ENCODE results near the gene EIF4A3.

The EIF4A3 gene

GRCh38 chr17:80147035-80147822 is at the start of gene EIF4A3:
Gene EIF4A3, minus strand, starts transcription at chr17:80147128. Its CDS starts 167 bp downstream, at chr17:80146961.
- Histone ChIP-seq H3K9ac (ENCODE audit: low read length) (peak within 1 kb of the TSS; percentile 93), H3K4me3 (ENCODE audit: low read length) (peak within 1 kb of the TSS; percentile 77), H3K9me3 (ENCODE audit: control insufficient read depth, low read length) (no peaks in the 10 kb centered on the region), H3K4me1 (ENCODE audit: control insufficient read depth, insufficient read depth, low read length) (peaks cover 9% of the 10 kb centered on the region), H3K27me3 (ENCODE audit: control insufficient read depth, insufficient read depth, low read length) (no peaks in the 10 kb centered on the region), H3K36me3 (ENCODE audit: control insufficient read depth, insufficient read depth, low read length) (no peaks in the 10 kb centered on the region)

DNA sequence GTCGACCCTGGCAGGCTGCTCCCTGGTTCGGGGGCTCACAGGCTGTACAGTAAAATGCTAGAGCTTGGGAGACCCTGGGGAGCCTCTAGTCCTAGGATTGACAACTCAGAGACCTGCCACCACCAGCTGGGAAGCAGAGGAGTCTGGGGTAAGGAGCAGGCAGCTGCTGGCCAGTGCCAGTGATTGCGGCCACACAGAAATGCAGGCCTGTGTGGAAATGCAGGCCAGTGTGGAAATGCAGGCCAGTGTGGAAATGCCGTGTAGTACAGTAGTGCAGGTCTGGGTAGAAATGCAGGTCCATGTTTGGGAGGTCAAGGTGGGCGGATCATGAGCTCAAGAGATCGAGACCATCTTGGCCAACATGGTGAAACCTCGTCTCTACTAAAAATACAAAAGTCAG is 49.7 kb upstream of the EIF4A3 start:
- no peak overlapping the region for H3K4me3 ChIP-seq (ENCODE audit: low read length)
- H3K36me3 ChIP-seq (ENCODE audit: control insufficient read depth, insufficient read depth, low read length) = no peaks in the 10 kb centered on the region

GRCh38 chr17:80195671-80196529 is 49.0 kb upstream of the EIF4A3 start:
- Histone ChIP-seq H3K4me3 (ENCODE audit: low read length) (no peak overlapping the region), H3K9ac (ENCODE audit: low read length) (no peak overlapping the region), H3K36me3 (ENCODE audit: control insufficient read depth, insufficient read depth, low read length) (no peaks in the 10 kb centered on the region), H3K9me3 (ENCODE audit: control insufficient read depth, low read length) (no peaks in the 10 kb centered on the region), H3K4me1 (ENCODE audit: control insufficient read depth, insufficient read depth, low read length) (no peaks in the 10 kb centered on the region), H3K27me3 (ENCODE audit: control insufficient read depth, insufficient read depth, low read length) (peaks cover 10% of the 10 kb centered on the region)

More for the DNA sequence above, 49.7 kb upstream of the EIF4A3 start:
- peaks cover 10% of the 10 kb centered on the region for H3K27me3 ChIP-seq (ENCODE audit: control insufficient read depth, insufficient read depth, low read length)
- no peaks in the 10 kb centered on the region for H3K4me1 ChIP-seq (ENCODE audit: control insufficient read depth, insufficient read depth, low read length)
- H3K9me3 ChIP-seq (ENCODE audit: control insufficient read depth, low read length) = no peaks in the 10 kb centered on the region
- H3K9ac ChIP-seq (ENCODE audit: low read length) = no peak overlapping the region

- H3K9me3 ChIP-seq (ENCODE audit: control insufficient read depth, low read length) = no peaks in the 10 kb centered on the region
- H3K36me3 ChIP-seq (ENCODE audit: control insufficient read depth, insufficient read depth, low read length) = no peaks in the 10 kb centered on the region
- no peak overlapping the region for H3K9ac ChIP-seq (ENCODE audit: low read length)
- H3K4me3 ChIP-seq (ENCODE audit: low read length) = no peak overlapping the region
- no peaks in the 10 kb centered on the region for H3K4me1 ChIP-seq (ENCODE audit: control insufficient read depth, insufficient read depth, low read length)
- H3K27me3 ChIP-seq (ENCODE audit: control insufficient read depth, insufficient read depth, low read length) = peaks cover 10% of the 10 kb centered on the region
Measured at GRCh38 chr17:80195141-80195540, 48.2 kb upstream of the EIF4A3 start.

GRCh38 chr17:80191865-80192661 is 45.1 kb upstream of the EIF4A3 start:
- H3K9ac ChIP-seq (ENCODE audit: low read length) = no peak overlapping the region
- no peak overlapping the region for H3K4me3 ChIP-seq (ENCODE audit: low read length)
- H3K36me3 ChIP-seq (ENCODE audit: control insufficient read depth, insufficient read depth, low read length) = no peaks in the 10 kb centered on the region
- H3K27me3 ChIP-seq (ENCODE audit: control insufficient read depth, insufficient read depth, low read length) = peaks cover 10% of the 10 kb centered on the region
- no peaks in the 10 kb centered on the region for H3K9me3 ChIP-seq (ENCODE audit: control insufficient read depth, low read length)
- peaks cover 12% of the 10 kb centered on the region for H3K4me1 ChIP-seq (ENCODE audit: control insufficient read depth, insufficient read depth, low read length)

GRCh38 chr17:80191192-80191591 is 44.3 kb upstream of the EIF4A3 start:
- Histone ChIP-seq H3K9me3 (ENCODE audit: control insufficient read depth, low read length) (no peaks in the 10 kb centered on the region), H3K9ac (ENCODE audit: low read length) (no peak overlapping the region), H3K27me3 (ENCODE audit: control insufficient read depth, insufficient read depth, low read length) (peaks cover 10% of the 10 kb centered on the region), H3K4me1 (ENCODE audit: control insufficient read depth, insufficient read depth, low read length) (peaks cover 14% of the 10 kb centered on the region), H3K4me3 (ENCODE audit: low read length) (no peak overlapping the region), H3K36me3 (ENCODE audit: control insufficient read depth, insufficient read depth, low read length) (no peaks in the 10 kb centered on the region)

DNA sequence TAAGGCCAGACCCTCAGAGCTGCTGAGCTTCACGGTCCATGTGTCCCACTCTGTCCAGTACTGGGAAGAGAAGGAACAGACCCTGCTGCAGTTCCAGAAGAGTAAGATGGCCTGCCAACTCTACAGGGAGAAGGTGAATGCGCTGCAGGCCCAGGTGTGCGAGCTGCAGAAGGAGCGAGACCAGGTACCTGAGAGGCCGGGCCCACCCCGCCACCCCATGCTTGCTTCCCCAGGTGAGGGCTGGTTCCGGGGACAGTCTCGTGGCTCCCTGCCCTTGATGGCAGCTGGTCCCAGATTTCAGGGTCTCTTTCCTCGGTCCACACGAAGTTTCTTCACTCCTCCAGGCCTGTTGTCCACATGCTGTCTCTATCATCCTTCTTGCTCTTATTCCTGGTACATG is 43.8 kb upstream of the EIF4A3 start:
- Histone ChIP-seq H3K9ac (ENCODE audit: low read length) (no peak overlapping the region), H3K4me3 (ENCODE audit: low read length) (no peak overlapping the region), H3K4me1 (ENCODE audit: control insufficient read depth, insufficient read depth, low read length) (peaks cover 14% of the 10 kb centered on the region), H3K36me3 (ENCODE audit: control insufficient read depth, insufficient read depth, low read length) (no peaks in the 10 kb centered on the region), H3K27me3 (ENCODE audit: control insufficient read depth, insufficient read depth, low read length) (peaks cover 9% of the 10 kb centered on the region), H3K9me3 (ENCODE audit: control insufficient read depth, low read length) (no peaks in the 10 kb centered on the region)

DNA sequence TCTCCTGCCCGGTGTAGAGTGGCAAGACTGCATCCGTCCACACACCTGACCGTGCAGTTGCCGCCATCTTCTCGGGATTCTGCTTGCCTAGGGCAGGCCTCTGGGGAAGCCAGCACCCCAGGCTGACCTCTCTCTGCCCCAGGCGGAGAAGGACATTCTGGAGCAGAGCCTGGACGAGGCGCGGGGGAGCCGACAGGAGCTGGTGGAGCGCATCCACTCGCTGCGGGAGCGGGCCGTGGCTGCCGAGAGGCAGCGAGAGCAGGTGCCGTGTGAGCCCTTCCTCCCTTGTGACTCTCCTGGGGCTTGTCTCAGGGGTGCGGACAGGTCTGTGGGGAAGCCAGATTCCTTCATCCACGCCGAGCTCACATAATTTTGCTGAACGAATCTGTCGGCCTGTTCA is 42.7 kb upstream of the EIF4A3 start:
- Histone ChIP-seq H3K9ac (ENCODE audit: low read length) (no peak overlapping the region), H3K4me1 (ENCODE audit: control insufficient read depth, insufficient read depth, low read length) (peaks cover 14% of the 10 kb centered on the region), H3K27me3 (ENCODE audit: control insufficient read depth, insufficient read depth, low read length) (no peaks in the 10 kb centered on the region)

GRCh38 chr17:80187515-80187941 is 40.6 kb upstream of the EIF4A3 start:
- H3K9me3 ChIP-seq (ENCODE audit: control insufficient read depth, low read length) = no peaks in the 10 kb centered on the region
- peaks cover 14% of the 10 kb centered on the region for H3K4me1 ChIP-seq (ENCODE audit: control insufficient read depth, insufficient read depth, low read length)
- no peaks in the 10 kb centered on the region for H3K36me3 ChIP-seq (ENCODE audit: control insufficient read depth, insufficient read depth, low read length)
- peak overlapping the region; percentile 43 for H3K4me3 ChIP-seq (ENCODE audit: low read length)
- H3K9ac ChIP-seq (ENCODE audit: low read length) = peak overlapping the region; percentile 16
- H3K27me3 ChIP-seq (ENCODE audit: control insufficient read depth, insufficient read depth, low read length) = no peaks in the 10 kb centered on the region

More for the DNA sequence above, 42.7 kb upstream of the EIF4A3 start:
- Histone ChIP-seq H3K4me3 (ENCODE audit: low read length) (no peak overlapping the region), H3K36me3 (ENCODE audit: control insufficient read depth, insufficient read depth, low read length) (no peaks in the 10 kb centered on the region), H3K9me3 (ENCODE audit: control insufficient read depth, low read length) (no peaks in the 10 kb centered on the region)

DNA sequence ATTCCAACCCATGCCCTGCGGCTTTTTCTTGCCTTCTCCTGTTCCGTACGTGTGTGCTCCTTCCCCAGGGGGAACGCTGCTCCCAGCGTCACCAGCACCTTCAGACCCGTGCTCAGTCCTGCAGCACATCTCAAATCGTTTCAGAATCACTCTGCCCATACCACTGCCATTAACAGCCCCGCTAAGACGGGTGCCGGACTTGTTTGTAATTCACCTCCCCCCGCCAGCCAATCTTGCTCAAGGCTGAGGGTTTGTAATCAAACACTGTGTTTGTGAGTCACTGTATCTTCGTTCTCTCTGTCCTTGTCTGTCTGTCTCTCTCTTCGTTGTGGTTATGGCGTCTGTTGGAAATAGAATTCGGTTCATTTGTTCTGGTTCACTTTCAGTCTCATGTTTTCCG is 40.2 kb upstream of the EIF4A3 start:
- Histone ChIP-seq H3K4me3 (ENCODE audit: low read length) (peak overlapping the region; percentile 43), H3K4me1 (ENCODE audit: control insufficient read depth, insufficient read depth, low read length) (peaks cover 14% of the 10 kb centered on the region), H3K36me3 (ENCODE audit: control insufficient read depth, insufficient read depth, low read length) (no peaks in the 10 kb centered on the region), H3K9ac (ENCODE audit: low read length) (peak overlapping the region; percentile 16), H3K27me3 (ENCODE audit: control insufficient read depth, insufficient read depth, low read length) (no peaks in the 10 kb centered on the region), H3K9me3 (ENCODE audit: control insufficient read depth, low read length) (no peaks in the 10 kb centered on the region)

- Histone ChIP-seq H3K9me3 (ENCODE audit: control insufficient read depth, low read length) (no peaks in the 10 kb centered on the region), H3K4me3 (ENCODE audit: low read length) (no peak overlapping the region), H3K9ac (ENCODE audit: low read length) (no peak overlapping the region), H3K27me3 (ENCODE audit: control insufficient read depth, insufficient read depth, low read length) (no peaks in the 10 kb centered on the region), H3K36me3 (ENCODE audit: control insufficient read depth, insufficient read depth, low read length) (no peaks in the 10 kb centered on the region), H3K4me1 (ENCODE audit: control insufficient read depth, insufficient read depth, low read length) (peaks cover 14% of the 10 kb centered on the region)
Measured at GRCh38 chr17:80185968-80186367, 39.0 kb upstream of the EIF4A3 start.
